IPS-NIHi7 (cell line): ENCODE measurements around the gene COX4I1.

Experiments used
- DNase-seq: peaks from one replicate; pipeline ENCODE4 v3.0.0; 2012; ENCODE audit warnings: mixed read lengths; ENCODE audit errors: extremely low spot score

The COX4I1 gene

GRCh38 chr16:85799497-85800320, at the start of gene COX4I1, which contains the start of gene EMC8:
TSS of gene COX4I1 (plus strand) at chr16:85799695. CDS start at chr16:85801206, 1,511 bp downstream.
TSS of gene EMC8 (minus strand) at chr16:85799544. CDS start at chr16:85799295, 249 bp downstream.
- peak; percentile 97 for DNase-seq

GRCh38 chr16:85749771-85750145, 49.7 kb upstream of the COX4I1 start:
- no peak for DNase-seq

- DNase-seq, result peak; percentile 52
Observed at GRCh38 chr16:85750146-85750826, 49.2 kb upstream of the COX4I1 start.

- peak; percentile 79 for DNase-seq
Observed at GRCh38 chr16:85750827-85751697, 48.4 kb upstream of the COX4I1 start, which contains the start of gene C16orf74. TSS of gene C16orf74 (minus strand) at chr16:85751096. CDS start at chr16:85735217, 15,879 bp downstream.

GRCh38 chr16:85751698-85752501, 47.6 kb upstream of the COX4I1 start:
- no peak for DNase-seq

- peak; percentile 67 for DNase-seq
Observed at GRCh38 chr16:85752511-85753420, 46.7 kb upstream of the COX4I1 start.

GRCh38 chr16:85753559-85753958, 45.9 kb upstream of the COX4I1 start:
- DNase-seq, result no peak

GRCh38 chr16:85753976-85754375, 45.5 kb upstream of the COX4I1 start:
- no peak for DNase-seq

- no peak for DNase-seq
Observed at GRCh38 chr16:85754413-85754812, 45.1 kb upstream of the COX4I1 start.

- DNase-seq, result no peak
Observed at GRCh38 chr16:85755929-85756768, 43.3 kb upstream of the COX4I1 start.

GRCh38 chr16:85757341-85757822, 42.1 kb upstream of the COX4I1 start:
- no peak for DNase-seq

- DNase-seq, result no peak
Observed at GRCh38 chr16:85759136-85759535, 40.4 kb upstream of the COX4I1 start.

- DNase-seq, result peak; percentile 67
Observed at GRCh38 chr16:85759631-85760419, 39.7 kb upstream of the COX4I1 start.

GRCh38 chr16:85761861-85762260, 37.6 kb upstream of the COX4I1 start:
- DNase-seq, result no peak

- DNase-seq, result no peak
Observed at GRCh38 chr16:85762970-85763369, 36.5 kb upstream of the COX4I1 start.

GRCh38 chr16:85763616-85764015, 35.9 kb upstream of the COX4I1 start:
- DNase-seq, result no peak

GRCh38 chr16:85765211-85765610, 34.3 kb upstream of the COX4I1 start:
- DNase-seq, result no peak

- no peak for DNase-seq
Observed at GRCh38 chr16:85765767-85766166, 33.7 kb upstream of the COX4I1 start.
